Suprapubic skin (tissue), 3 donors: Measurements from ENCODE around the gene PSMG3.

Source experiments
- CTCF ChIP-seq, 2 donors: fragments of 200-600 bp in 1 of 2; fragments of 450-650 bp in 1 of 2; sonication (generic) in 1 of 2; IDR thresholded peaks; one replicate each; pipeline ENCODE4 v1.5.1; 2016 to 2019; ENCODE audit warnings: antibody characterized with exemption in 2 of 2, mild to moderate bottlenecking in 1 of 2, moderate library complexity in 1 of 2
- POLR2A ChIP-seq, 2 donors: fragments of 450-650 bp; IDR thresholded peaks; one replicate each; pipeline ENCODE4 v1.6.1; 2017; ENCODE audit warnings: antibody characterized with exemption in 2 of 2, mild to moderate bottlenecking in 2 of 2, moderate library complexity in 2 of 2

- TF ChIP-seq CTCF (IDR thresholded peaks at IDR 0.05) (no peak), POLR2A (IDR thresholded peaks at IDR 0.05) (no peak)
These were observed 20.6 kb upstream of the PSMG3 start for GRCh38 chr7:1590476-1590875.
